Tibial nerve (tissue), 4 donors: ENCODE measurements around the gene DOK3.

Experiments
- CTCF ChIP-seq, 5 experiments: fragments of 200-600 bp in 3 of 5; fragments of 450-650 bp in 2 of 5; sonication (generic) in 3 of 5; IDR thresholded peaks; one replicate each; pipeline ENCODE4 v1.5.1; 2016 to 2019; ENCODE audit warnings: antibody characterized with exemption in 5 of 5, mild to moderate bottlenecking in 3 of 5, moderate library complexity in 2 of 5
- EP300 ChIP-seq, 2 donors: sonication (generic); formaldehyde crosslinking; IDR thresholded peaks; one replicate each; pipeline ENCODE4 v1.6.1; 2017; ENCODE audit warnings: antibody characterized with exemption in 2 of 2, mild to moderate bottlenecking in 1 of 2
- POLR2A ChIP-seq, 2 donors: fragments of 450-650 bp; IDR thresholded peaks; one replicate each; pipeline ENCODE4 v1.6.1; 2017; ENCODE audit warnings: antibody characterized with exemption in 2 of 2, mild to moderate bottlenecking in 2 of 2, moderate library complexity in 2 of 2

- TF ChIP-seq POLR2A (IDR thresholded peaks at IDR 0.05) (no peak), CTCF (IDR thresholded peaks at IDR 0.05) (no peak), EP300 (IDR thresholded peaks at IDR 0.05) (no peak)
Measured at GRCh38 chr5:177458912-177459350, 50.7 kb downstream of the DOK3 start.
